Colon (tissue), 2 donors: ENCODE data around the gene SCN4A.

Experiments used
- FAIRE-seq: peaks from 2 replicates; lab custom pipeline; 2012; peaks lifted over from hg19 to GRCh38; lab: Jason Lieb, UNC
- donor health status: control.
- donor health status: control.

SCN4A gene

DNA sequence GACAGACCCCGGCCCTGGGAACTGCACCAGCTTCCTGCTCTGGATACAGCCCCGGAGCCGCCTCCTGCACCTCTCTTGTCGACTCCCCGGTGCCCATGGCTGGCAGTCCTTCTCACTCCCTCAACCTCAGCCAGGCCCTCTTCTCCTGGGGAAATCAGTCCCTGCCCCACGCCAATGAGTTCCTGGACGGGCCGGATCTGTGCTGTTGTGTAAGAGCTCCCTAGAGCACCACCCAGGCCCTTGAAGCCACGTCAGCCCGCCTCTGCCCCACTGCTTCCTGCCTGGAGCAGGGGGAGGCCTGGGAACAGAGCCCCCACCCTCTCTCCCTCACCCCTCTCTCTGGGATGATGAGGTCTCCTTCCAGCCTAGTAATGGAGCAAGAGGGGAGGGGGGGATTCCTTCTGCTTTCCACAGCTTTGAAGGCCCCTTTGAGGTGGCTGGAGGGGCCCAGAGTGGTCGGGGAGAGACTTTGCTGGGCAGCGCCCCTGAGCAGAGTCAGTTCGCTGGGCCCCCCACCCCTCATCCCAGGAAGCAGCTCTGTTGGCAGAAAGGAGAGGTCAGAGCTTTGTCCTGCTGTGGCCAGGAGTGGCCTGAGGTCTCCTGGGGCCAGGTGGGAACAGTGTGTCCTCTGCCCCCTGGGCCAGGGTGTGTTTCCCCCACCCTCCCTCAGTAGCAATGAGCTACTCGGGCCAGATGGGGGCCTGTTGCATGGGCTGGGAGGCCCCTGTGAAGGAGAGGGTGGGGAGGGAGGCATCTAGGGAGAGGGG is 29.2 kb upstream of the SCN4A start:
- FAIRE-seq: no peak

DNA sequence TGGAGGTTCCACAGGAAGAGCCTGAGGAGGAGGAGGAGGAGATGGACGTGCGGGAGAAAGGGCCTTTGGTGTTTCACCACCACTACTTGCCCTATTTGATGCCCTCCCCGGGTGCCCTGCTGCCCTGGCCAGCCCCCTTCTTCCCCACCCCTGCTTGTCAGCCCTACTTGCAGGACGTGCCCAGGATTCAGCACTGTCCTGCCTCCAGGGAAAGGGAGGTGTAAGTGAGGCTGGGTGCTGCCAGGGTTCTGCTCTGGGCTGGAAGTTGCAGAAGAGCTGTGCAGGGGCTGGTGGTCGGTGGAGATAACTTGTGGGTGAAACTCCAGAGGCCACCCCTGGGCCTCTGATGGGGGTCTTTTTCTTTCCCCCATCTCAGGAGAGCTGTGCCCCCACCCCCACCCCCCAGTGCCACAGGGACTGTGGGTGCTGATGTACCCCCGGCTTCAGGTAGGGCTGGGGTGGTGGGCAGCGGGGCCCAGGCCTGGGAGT is 28.4 kb upstream of the SCN4A start:
- FAIRE-seq: no peak

DNA sequence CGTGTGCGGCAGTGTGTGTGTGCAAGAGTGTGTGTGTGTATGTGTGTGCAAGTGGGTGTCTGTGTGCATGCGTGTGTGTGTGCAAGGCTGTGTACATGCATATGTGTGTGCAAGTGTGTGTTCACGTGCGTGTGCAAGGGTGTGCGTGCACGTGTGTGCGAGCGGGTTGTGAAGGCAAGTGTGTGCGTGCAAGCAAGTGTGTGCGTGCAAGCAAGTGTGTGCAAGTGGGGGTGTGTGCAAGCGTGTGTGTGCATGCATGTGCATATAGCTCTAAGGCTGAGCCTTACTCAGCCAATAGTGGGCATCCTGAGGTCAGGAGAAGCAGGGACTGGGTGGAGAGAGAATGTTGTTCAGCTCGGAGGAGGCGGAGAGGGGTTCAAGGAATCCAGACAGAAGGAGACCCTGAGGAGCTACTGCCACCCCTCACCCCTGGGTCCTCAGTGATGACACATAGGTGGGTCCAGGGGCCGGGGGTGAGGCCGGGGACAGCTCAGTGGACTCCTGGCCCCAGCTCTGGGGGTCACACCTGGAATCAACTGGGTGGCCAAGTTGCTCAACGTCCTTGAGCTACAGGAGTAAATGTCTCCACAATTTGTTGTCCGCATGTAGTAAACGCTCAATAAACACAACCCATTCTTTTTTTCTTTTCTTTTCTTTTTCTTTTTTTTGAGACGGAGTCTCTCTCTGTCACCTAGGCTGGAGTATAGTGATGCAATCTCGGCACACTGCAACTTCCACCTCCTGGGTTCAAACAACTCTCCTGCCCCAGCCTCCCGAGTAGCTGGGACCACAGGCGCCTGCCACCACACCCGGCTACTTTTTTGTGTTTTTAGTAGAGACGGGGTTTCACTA is 27.2 kb upstream of the SCN4A start:
- FAIRE-seq: no peak

DNA sequence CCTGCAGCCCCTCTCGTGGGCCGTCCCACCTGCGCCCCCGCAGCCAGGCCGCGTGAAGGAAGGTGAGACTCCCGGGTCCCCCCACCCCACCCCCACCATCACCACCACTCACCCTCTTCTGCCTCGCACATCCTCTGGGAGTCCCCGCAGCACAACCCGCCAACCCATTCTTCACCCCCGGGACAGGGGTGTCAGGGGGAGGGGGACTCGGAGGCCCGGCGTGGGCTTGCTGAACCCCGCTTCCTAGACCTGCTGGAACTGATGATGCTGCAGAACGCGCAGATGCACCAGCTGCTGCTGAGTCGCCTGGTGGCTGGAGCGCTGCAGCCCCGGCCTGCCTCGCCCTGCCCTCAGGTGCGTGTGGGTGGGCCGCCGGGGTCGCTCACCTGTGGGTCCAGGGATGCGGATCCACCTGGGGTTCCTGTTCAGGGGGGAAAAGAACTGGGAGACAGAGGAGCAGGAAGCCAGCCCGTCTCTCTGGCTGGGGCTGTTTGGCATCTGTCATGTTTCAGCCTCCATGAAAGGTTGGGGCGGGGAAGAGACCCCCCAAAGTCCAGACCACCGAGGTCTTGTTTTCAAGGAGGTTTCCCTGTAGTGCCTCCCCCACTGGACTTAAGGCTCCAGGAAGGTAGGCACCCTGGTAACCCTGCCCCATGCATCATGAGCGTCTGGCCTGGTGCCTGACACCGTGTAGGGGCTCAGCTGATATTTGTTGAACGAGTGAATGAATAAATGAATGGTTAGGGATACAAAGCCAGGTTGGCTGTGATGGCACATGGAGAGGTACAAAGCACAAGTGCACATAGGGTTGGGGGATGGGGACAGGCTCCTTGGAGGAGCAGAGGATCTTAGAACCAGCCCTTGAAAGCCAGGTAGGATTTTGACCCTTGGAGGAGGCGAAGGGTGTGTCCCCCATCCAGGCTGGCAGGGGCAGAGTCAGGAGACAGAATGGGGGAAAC is 26.3 kb upstream of the SCN4A start:
- no peak for FAIRE-seq

DNA sequence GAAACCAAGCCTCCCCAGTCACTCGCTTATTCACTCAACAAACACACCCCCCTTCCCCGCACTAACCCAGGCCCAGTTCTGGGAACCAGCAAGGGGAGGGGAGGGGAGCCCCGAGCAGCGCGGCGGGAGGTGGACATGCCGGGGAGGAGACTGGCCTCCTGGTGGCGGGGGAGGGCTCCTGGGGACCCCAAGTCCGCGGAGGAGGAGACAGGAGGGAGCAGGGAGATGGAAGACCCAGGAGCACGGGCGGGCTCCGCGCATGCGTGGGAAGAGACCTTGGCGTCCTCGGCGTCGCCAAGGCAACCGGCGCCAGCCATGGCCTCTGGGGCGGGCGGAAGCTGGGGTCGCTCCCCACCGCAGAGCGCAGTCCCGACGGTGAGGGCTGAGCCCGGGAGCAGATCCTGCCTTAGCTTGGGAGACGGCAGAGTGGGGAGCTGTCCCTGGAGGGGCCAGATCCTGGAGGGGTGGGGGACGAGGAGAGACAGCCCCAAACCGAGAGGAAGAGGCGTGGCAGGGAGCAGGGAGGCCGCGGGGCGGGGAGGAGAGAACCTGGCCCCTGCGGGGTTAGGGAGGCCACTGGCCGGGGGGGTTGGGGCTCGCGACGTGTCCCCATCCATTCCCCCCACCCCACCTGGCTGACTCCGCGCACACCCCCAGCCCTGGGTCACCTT is 25.5 kb upstream of the SCN4A start, which contains the start of gene PRR29:
TSS of gene PRR29 (plus strand) at position 302 of the 671 bp plus-strand sequence. CDS start at position 316, 14 bp downstream.
- FAIRE-seq: no peak

DNA sequence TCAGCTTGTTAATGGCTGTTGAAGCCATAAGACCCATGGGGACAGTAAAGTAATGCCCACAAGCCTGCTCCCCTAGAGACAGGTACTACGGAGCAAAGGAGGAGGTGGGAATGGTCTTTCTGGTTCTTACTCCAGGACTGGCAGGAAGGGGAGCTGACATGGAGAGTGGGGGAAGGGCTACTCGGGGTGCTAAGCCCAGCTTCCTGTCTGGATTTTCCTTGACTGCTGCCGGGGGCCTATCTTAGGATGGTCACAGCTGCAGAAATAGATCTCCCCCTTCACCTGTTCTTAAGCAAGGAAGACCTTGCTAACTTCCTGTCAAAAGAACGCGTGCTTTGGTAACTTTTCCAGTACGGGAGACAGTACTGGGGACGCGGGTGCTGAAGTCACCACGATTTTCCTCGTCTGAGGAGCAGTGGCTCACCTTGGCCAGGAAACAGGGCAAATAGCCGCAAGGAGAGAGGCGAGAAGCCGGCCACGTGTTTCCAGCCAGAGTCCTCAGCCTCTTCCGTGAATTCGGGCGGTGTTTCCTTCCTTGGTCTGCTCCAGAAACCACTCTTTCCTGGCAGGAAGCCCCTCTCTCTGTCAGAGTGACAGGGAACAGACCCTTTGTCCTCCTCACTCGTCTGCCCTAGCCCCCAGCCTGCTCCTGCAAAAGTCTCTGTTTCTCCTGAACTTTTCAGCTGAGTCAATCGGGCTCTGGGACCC is 24.8 kb upstream of the SCN4A start:
- no peak for FAIRE-seq

DNA sequence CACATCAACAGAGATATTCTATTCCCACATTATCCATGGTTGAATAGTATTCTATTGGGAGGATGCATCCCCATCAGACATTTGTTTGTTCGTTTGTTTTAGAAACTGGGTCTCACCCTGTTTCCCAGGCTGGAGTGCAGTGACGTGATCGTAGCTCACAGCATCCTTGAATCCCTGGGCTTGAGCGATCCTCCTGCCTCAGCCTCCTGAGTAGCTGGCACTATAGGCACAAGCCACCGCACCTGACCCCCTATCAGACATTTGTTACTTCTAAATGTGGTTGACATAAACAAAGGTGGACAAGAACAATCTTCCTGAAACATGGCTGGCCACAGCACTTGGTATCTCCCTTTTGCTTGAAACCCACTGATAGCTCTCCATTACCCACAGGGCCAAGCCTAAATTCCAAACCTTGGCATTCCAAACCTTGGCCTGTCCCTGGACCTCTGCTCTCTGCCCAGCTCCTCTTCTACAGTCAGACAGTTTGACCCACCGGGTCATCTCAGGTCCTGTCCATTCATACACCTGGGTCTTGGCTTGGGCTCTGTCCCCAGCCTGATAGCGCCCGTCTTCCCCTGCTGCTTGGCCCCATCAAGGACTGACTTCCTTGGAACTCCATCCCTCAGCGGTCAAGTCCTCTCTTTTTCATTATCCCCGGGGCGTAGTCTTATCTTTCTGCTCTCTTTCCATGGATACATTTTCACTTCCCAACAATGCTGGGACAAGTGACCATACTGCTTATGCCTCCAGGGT is 23.9 kb upstream of the SCN4A start:
- FAIRE-seq: no peak

DNA sequence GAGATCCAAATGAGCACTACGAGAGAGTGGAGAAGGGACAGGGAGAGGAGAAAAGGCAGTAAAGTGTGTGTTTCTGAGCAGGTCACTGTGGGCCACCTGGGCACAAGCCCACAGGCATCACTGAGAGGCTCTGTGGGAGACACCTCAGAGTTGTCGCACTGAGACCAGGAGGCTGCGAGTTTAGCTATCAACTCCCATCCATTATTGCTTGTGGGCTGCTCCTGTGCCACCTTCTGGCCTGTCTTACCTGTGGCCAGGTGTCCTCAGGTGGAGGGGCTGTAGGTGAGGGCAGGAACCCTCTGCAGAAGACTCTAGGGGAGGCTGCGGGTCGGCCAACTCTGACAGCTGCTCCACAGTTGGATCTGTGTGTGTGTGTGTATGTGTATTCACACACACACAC is 22.9 kb upstream of the SCN4A start:
- FAIRE-seq: no peak

DNA sequence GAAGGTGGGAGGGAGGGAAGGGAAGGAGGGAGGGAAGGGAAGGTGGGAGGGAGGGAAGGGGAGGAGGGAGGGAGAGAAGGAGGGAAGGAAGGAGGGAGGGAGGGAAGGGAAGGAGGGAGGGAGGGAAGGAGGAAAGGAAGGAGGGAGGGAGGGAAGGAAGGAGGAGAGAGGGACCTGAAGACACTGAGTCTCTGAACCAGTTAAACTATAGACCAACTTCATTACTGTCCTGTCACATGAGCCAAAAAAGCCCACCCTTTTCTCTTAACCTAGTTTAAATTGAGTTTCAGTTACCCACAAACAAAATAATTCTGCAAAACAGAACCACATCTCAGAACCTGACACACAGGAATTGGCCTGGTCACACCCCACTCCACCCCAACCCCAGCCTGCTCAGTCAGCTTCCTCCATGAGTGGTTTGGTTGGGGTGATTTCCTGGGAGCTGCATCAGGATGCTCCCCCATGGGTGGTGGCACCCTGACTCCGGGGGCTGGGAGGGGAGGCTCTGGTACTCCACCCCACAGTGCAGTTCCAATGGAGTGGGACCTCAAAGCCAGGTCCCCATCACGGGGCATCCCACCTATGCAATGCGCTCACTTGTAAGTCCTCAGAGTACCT is 20.8 kb upstream of the SCN4A start:
- FAIRE-seq: no peak

DNA sequence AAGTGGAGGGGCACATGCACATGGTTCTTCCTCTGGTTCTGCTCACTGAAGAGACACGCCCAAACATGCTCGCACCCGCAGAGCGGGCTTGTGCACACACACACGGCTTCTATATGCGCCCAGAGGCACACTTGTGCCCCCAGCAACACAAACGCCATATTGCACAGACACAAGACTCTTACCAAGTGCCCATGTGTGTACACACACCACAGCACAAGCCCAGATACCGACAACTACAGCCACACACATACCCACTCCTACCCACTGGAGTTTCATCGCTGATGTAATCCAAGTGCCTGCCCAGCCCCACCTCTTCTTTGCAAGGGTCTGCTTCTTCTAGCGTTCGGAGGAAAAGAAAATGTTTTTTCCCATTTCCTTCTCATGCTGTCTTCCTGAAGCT is 18.9 kb upstream of the SCN4A start:
- FAIRE-seq: no peak

DNA sequence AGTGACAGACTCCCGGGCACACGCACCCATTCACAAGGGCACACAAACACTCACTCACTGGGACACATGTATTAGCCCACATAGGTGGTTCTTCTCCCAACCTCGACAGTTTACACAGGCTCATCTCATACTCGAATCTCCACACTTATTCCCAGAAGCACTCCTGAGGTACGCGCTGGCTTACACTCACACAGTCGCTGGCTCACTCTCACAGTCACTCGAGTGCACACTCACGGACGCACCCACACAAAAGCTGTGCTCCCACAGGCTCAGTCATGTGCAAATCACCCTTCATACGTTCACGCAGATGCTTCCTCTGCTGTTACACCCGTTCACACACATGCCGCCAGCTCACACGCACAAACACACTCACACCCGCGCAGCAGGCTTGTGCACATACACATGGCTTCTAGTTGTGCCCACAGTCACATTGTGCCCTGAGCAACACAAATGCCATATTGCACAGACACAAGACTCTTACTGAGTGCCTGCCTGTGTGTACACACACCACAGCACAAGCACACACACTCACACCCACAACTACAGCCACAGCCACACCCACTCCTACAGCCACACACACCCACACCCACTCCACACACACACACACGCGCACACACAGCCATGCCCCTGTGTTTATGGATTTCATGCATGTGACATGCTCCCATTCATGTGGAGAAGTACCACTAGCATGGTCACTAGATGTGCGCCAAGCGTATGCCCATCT is 17.1 kb upstream of the SCN4A start:
- no peak for FAIRE-seq

DNA sequence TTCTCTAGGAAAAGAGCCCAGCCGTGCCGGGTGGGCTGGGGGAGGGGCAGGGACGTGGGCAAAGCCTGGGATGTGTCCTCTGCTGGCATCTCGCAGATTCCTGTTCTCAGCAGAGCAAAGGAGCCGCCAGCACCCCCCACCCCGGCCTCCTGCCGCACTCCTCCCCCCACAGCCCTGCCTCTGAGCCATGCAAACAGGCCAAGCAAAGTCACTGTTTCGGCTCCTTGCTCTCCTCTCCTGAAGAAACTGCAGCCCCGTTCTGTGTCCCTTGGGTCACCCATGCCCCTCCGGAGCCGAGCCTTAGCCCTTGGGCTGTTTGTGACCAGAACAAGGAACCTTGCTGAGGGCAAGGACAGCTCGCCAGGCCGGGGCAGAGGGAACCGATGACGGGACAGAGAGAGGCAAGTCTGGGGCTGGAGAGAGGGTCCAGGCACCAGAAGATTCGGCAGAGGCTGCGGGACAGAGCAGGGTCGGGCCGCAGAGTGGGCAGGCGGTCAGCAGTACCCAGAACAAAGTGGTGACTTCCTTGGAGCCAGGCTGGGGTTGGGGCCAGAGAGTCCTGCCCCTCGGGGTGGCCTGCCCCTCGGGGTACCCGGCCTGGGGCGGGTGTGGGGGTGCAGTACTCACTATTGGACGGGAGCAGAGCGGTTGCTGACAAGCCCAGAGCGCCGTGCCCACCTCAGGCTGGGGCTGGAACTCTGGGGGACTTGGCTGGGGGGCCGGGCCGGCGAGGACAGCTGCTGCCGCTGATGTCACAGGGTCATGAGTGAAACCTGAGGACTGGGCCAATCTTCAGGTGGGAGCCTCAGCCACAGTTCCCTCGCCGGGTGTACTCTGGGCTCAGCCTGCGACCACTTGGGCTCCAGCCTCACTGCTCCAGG is 16.3 kb upstream of the SCN4A start:
- FAIRE-seq: no peak

DNA sequence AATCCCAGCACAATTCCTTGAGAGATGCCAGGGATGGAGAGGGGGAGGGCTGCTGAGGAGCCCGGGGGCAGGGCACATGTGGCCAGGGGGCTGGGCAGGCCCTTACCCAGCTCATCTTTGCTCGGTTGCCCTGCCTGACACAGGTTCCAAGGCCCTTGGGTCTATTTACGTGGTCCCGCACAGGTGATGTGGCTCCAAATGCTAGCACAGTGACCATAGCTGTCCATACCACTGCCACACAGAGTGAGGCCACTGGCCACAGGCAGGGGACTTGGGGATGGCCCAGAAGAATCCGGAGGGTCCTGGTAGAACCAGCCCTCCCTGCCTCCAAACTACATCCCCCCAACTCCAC is 15.4 kb upstream of the SCN4A start:
- FAIRE-seq: no peak

DNA sequence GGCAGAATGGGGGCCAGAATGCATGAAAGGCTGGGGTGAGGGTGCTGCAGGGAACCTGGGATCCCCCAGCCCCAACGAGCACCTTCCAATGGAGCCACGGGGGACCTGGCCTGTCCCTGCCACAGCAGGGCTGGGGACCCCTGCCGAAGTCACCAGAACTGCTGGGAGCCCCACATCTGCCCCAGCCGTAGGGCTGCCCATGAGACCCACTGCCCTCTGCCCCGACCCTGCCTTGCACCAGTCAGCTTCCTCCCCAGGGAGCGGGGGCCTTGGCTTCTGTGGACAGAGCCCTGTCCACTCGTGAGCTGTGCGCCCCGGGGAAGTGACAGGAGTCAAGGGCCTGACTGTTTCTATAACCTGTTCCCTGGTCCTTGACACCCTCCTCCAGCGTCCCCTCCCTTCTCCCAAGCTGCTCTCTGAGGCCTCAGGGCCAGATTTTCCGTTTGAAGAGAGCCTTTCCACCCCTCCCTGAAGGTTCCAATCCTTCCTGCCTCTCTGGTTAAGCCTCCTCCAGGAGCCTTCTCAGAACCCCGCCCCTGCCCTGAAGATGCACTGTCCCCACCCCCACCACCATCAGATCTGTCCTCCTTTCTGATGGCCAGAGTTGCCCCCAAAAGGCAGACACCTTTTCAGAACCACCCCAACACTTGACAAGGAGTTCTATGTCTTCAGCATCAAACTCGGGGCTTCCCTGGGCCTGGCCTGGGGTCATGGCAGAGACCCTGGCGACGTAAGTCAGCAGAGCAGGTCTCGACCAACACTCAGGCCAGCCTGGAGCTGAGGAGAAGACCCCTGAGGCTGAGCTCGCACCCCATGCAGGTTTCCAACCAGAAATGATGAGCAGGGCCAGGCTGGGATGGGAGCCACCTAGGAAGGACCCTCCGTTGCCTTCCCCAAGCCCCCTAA is 14.8 kb upstream of the SCN4A start:
- FAIRE-seq: no peak

DNA sequence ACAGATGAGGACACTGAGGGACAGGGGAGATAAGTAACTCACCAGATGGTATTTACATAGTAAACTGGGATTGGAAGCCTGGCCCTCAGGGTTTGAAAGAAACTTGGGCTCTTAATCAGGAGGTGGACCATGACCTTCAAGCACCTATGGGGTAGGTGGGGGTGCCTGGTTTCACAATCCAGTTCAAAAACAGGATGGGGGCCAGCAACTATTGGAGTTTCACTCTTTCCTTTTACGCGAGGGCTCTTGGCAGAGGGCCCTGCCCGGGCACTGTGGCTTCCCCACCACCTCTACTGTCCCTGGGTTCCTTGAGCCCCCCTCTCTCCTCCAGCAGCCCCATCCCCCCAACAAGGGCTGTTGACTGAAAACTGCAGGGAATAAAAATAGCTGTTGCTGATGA is 14.1 kb upstream of the SCN4A start:
- FAIRE-seq: no peak

DNA sequence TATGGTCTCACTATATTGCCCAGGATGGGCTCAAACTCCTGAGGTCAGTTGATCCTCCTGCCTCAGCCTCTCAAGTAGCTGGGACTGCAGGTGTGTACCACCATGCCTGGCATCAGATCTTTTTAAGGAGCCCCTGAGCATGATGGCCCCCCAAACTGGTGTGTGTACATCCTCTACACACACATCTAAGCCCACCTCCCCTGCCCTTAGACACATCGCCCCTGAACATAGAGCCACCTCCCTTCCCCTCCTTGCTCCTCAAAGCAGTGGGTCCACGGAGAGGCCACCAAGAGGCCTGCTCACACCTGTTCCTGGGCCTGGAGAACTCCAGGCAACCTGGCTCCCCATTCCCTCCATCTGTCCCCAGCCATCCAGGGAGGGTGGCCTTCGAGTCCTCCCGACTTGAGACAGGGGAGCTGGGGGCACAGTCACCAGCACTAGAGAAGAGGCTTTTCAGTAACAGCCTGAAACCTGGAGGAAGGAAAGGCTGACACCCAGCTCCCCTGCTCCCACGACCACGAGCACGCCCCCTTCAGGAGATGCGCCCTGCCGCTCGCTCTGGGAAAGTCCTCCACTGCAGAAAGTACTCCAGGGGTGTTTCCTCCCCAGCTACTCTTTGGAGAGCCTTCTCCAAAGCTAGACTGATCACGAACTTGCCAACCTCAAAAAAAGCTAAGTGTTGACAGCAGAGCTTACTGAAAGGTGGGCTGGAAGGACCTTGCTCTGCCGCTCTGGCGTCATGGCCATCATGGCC is 12.8 kb upstream of the SCN4A start:
- FAIRE-seq: no peak
